Activated naive CD8-positive, alpha-beta T cell treated with anti-CD3 and anti-CD28 coated beads, Interleukin-2, amount 50 U/mL, for 16 hours (primary cell): ENCODE data around the gene ABTB1.

ENCODE experiments used
- DNase-seq: peaks from one replicate; pipeline ENCODE4 v3.0.0-alpha.2; 2020; ENCODE audit warnings: low read depth, low spot score

Gene ABTB1

DNA sequence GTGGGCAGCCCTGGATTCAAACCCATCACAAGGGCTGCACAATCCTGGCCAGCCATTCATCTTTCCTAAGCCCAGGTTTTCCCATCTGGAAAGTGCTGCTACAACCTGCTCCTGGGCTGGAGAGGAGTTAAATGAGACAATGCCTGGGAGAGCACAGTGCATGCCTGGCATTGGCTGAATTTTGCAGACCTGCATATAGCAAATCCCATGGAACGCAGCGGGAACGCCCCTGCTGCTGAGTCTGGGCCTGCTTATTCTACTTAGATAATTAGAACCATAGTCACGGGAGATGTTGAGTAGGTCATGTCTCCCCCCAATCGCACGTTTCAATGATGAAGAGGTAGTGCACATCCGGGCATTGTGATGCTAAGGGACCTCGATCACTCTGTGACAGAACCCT is 46.6 kb downstream of the ABTB1 start:
- no peak for DNase-seq

DNA sequence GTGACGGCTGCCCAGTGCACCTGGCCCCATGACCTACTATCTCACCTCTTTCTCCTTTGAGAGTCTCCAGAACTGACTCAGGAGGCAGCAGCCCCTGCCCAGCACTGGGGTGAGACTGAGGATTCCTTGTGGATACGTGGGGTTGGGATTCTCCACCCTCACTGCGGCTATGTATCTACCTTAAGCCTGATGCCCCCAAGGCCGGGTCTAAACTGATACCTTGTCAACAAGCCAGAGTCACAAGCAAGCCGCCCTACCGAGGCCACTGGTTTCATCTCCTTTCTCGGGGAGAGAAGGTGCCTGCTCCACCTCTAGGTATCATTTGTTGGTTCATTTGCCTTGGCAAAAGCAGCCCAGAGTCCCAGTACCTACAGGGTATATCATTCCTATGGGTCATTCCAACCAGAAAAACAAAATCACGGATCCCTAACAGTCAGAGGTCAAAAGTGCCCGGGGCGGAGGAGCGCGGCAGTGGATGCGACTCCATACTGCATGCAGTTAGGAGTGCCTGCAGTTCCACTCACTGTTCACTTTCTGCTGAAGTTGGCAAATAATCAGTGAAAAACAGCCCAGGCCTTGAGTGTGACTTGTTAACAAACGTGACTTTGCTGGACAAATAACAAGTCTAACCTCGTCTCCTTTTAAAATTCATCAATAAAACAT is 47.5 kb downstream of the ABTB1 start:
- DNase-seq = no peak

- no peak for DNase-seq
Measured at GRCh38 chr3:127720985-127721935, 48.5 kb downstream of the ABTB1 start.

GRCh38 chr3:127722091-127722784 is 49.5 kb downstream of the ABTB1 start:
- DNase-seq = no peak

- no peak for DNase-seq
Measured at GRCh38 chr3:127723011-127723567, 50.3 kb downstream of the ABTB1 start.

- DNase-seq = no peak
Measured at GRCh38 chr3:127726894-127727293, 54.1 kb downstream of the ABTB1 start.

- no peak for DNase-seq
Measured at GRCh38 chr3:127728417-127729015, 55.8 kb downstream of the ABTB1 start.

DNA sequence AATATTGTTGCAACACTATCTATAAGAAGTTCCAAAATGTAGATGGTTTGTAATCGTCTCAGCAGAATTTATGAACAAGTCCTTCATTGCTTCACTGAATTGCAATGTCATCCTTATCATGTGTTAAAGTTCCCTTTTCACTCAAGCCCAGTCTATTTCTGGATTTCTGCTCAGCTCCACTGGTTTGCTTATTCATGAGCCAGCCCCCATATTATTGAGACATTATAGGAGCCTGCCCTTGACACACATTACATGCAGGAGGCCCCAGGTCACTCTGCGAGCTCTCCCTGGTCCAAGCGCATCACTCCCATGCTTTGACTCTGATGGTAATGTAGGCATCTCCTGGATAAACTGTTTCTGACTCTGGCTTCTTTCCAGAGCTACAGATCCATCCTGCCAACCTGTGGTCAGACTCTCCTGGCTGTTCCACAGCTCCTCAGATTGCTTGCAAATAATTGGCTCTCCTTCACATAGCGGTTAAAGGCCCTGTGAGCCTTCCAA is 56.9 kb downstream of the ABTB1 start:
- DNase-seq = no peak

DNA sequence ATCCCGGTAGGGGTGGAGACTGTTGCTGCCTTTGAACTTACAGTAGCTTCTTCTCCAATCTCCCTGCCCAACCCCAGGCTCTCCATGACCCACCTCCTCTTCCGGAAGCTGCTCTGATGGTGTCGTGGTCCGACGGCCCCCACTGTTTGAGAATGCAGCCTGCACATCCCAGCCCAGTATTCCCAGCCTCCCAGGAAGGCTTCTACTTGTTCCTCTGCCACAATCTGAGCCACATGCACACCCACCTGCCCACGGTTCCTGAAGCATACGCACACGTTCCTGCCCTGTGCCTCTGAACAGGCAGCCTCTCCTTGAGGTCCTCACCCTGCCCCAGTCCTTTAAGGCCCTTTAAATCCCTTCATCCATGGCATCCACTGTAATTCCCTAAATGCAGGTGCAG is 57.4 kb downstream of the ABTB1 start:
- DNase-seq = no peak
